Osteocyte (in vitro differentiated cells): ENCODE data around the gene DNAJB12. TPM values are rescaled to one million over a fixed set of nuclear protein-coding genes. Genes with fewer than 3 reads are reported as not detected.

Experiments used
- DNase-seq: peaks from one replicate; pipeline ENCODE4 v3.0.0; 2021; ENCODE audit warnings: mixed read lengths; ENCODE audit not compliant: unreplicated experiment; ENCODE audit errors: extremely low spot score
- H3K27ac Mint-ChIP-seq: one replicate; pipeline ENCODE4 v1.8.0; 2021; ENCODE audit warnings: mild to moderate bottlenecking, mixed read lengths; ENCODE audit not compliant: unreplicated experiment
- H3K27me3 Mint-ChIP-seq: one replicate; pipeline ENCODE4 v1.8.0; 2021; ENCODE audit warnings: mixed read lengths; ENCODE audit not compliant: unreplicated experiment
- H3K36me3 Mint-ChIP-seq: one replicate; pipeline ENCODE4 v1.8.0; 2021; ENCODE audit warnings: mixed read lengths; ENCODE audit not compliant: unreplicated experiment
- H3K4me1 Mint-ChIP-seq: one replicate; pipeline ENCODE4 v1.8.0; 2021; ENCODE audit warnings: mixed read lengths; ENCODE audit not compliant: unreplicated experiment
- H3K4me3 Mint-ChIP-seq: one replicate; pipeline ENCODE4 v1.8.0; 2021; ENCODE audit warnings: mild to moderate bottlenecking, moderate library complexity, mixed read lengths; ENCODE audit not compliant: unreplicated experiment
- H3K9me3 Mint-ChIP-seq: one replicate; pipeline ENCODE4 v1.8.0; 2021; ENCODE audit warnings: mixed read lengths; ENCODE audit not compliant: unreplicated experiment
- total RNA-seq: library from RNA; stranded (reverse); gene quantifications from 2 replicates; pipeline ENCODE4 v1.2.1, GENCODE V29; 2021
- TF ChIP-seq, protein P1 (sequence below): fragments of 200-600 bp; sonication (generic); IDR thresholded peaks from 2 replicates; pipeline ENCODE4 v1.5.0; 2021; ENCODE audit warnings: antibody characterized with exemption, mild to moderate bottlenecking, moderate library complexity

DNAJB12 gene
- total RNA-seq, 1 donor from 2014 or later = 43.0 TPM

GRCh38 chr10:72320676-72321247, 34.0 kb downstream of the DNAJB12 start:
- peak; percentile 97 for DNase-seq
- Mint-ChIP-seq H3K4me3 (peak overlapping the region; percentile 19), H3K36me3 (no peaks in the 10 kb centered on the region), H3K9me3 (no peaks in the 10 kb centered on the region), H3K27me3 (no peaks in the 10 kb centered on the region), H3K27ac (peak overlapping the region; percentile 100), H3K4me1 (peaks cover 68% of the 10 kb centered on the region)
- TF ChIP-seq, protein P1, sequence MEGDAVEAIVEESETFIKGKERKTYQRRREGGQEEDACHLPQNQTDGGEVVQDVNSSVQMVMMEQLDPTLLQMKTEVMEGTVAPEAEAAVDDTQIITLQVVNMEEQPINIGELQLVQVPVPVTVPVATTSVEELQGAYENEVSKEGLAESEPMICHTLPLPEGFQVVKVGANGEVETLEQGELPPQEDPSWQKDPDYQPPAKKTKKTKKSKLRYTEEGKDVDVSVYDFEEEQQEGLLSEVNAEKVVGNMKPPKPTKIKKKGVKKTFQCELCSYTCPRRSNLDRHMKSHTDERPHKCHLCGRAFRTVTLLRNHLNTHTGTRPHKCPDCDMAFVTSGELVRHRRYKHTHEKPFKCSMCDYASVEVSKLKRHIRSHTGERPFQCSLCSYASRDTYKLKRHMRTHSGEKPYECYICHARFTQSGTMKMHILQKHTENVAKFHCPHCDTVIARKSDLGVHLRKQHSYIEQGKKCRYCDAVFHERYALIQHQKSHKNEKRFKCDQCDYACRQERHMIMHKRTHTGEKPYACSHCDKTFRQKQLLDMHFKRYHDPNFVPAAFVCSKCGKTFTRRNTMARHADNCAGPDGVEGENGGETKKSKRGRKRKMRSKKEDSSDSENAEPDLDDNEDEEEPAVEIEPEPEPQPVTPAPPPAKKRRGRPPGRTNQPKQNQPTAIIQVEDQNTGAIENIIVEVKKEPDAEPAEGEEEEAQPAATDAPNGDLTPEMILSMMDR = no peak

DNA sequence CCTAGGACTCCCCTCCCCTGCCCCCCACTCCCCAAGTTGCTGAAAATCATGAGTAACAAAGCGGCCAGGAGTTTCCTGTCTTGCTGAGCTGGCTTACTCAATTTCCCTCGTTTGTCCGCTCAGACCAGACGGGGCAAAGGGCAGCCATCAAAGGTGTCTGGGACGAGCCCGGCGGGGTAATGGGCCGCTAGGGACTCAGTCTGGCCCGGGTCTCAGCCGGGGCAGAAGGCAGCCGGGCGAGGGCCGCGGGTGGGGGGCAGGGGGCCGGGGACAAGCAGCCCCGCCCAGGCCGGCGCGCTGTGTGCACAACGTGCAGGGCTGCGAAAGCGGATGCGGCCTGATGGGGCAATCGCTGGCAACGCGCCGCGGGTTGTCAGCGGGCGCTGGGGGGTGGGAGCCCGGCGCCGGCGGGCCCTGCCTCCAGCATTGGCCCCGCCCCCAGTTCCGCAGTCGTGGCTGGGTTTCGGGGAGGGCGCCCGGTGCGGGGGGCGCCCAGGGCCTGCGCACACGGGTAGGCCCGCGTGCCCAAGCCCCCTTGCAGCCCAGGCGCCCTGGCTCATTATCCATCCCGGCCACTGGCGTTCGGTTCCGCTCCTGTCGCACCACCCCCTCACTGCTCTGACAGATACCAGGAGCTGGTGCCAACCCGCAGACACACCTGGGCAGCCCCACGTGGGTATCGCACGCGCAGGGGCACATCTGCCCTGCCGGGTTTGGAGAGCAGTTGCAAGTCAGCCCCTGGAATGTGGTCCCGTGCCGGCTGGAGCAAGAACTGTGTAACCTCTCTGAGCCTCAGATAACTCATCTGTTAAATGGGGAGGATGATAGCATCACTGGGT, 35.1 kb downstream of the DNAJB12 start:
- H3K36me3 Mint-ChIP-seq = no peaks in the 10 kb centered on the region
- peak overlapping the region; percentile 100 for H3K27ac Mint-ChIP-seq
- peak overlapping the region; percentile 38 for H3K4me3 Mint-ChIP-seq
- H3K27me3 Mint-ChIP-seq = no peaks in the 10 kb centered on the region
- peak; percentile 94 for DNase-seq
- H3K4me1 Mint-ChIP-seq = peaks cover 64% of the 10 kb centered on the region
- no peaks in the 10 kb centered on the region for H3K9me3 Mint-ChIP-seq
- TF ChIP-seq, protein P1 = no peak

DNA sequence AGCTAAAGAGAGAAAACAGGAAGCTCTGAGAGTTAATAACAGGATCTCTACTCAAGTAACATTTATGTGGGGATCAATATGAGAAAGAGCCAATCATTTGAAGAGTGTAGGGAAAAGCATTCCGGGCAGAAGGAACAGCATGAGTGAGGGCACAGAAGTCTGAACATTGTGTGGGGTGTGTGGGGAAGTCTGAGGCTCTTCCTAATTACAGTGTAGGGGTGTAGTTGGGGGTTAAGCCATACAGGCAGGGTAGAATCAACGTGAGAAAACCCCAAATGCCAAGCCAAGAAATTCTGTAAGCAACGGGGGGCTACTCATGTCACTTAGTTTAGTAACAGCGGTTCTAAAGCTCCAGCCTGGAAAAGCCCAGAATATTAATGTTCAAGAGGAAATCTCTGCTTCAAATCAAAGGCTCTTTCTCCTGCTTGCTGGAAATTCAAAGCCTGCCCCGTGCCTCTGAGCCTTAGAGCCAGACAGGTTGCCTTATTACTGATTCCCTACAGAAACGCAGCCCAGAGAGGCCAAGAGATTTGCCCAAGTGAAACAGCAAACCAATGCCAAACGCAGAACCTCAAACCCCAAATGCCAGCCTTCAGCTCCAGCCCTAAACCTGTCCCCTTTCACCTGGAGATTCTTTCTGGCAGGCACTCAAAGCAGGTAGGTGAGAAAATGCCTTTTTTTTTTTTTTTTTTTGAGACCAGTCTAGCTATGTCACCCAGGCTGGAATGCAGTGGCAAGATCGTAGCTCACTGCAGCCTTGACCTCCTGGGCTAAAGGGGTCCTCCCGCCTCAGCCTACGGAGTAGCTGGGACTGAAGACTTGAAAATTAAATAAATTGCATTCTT, 36.1 kb downstream of the DNAJB12 start:
- no peaks in the 10 kb centered on the region for H3K27me3 Mint-ChIP-seq
- TF ChIP-seq, protein P1 = no peak
- peaks cover 60% of the 10 kb centered on the region for H3K4me1 Mint-ChIP-seq
- no peak for DNase-seq
- no peaks in the 10 kb centered on the region for H3K9me3 Mint-ChIP-seq
- H3K4me3 Mint-ChIP-seq = no peak overlapping the region
- no peaks in the 10 kb centered on the region for H3K36me3 Mint-ChIP-seq
- H3K27ac Mint-ChIP-seq = peak overlapping the region; percentile 84

DNA sequence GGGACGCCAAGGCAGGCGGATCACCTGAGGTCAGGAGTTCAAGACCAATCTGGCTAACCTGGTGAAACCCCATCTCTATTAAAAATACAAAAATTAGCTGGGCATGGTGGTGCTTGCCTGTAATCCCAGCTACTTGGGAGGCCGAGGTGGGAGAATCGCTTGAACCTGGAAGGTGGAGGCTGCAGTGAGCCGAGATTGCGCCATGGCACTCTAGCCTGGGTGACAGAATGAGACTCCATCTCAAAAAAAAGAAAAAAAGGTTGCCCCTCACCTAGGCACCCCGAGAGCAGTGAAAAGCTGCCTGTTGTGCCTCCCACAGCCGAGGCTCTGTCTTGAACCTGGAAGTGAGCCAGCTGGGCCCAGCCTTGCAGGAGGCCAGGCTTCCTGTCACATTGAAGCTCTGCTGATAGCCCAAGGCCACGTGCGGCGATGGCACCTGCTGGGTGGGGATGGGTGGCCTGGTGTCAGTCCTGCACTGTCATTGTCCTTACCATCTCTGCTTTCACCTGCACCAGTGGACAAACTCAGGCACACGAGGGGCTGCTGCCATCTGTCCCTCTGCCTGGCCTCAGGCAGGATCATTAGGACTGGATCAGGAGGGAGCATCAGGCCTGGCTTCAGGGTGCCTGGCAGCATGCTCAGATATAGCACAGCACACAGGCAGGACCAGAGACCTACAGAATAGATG, 37.8 kb downstream of the DNAJB12 start:
- no peaks in the 10 kb centered on the region for H3K36me3 Mint-ChIP-seq
- no peaks in the 10 kb centered on the region for H3K9me3 Mint-ChIP-seq
- H3K27me3 Mint-ChIP-seq = no peaks in the 10 kb centered on the region
- no peak overlapping the region for H3K27ac Mint-ChIP-seq
- H3K4me3 Mint-ChIP-seq = no peak overlapping the region
- DNase-seq = no peak
- TF ChIP-seq, protein P1 = no peak
- H3K4me1 Mint-ChIP-seq = peaks cover 47% of the 10 kb centered on the region
